Effector CD4-positive, alpha-beta T cell (primary cell): ENCODE results near the gene ARHGAP33.

Experiments
- DNase-seq: peaks from one replicate; pipeline ENCODE4 v3.0.0-alpha.2; 2020

ARHGAP33 gene

DNA sequence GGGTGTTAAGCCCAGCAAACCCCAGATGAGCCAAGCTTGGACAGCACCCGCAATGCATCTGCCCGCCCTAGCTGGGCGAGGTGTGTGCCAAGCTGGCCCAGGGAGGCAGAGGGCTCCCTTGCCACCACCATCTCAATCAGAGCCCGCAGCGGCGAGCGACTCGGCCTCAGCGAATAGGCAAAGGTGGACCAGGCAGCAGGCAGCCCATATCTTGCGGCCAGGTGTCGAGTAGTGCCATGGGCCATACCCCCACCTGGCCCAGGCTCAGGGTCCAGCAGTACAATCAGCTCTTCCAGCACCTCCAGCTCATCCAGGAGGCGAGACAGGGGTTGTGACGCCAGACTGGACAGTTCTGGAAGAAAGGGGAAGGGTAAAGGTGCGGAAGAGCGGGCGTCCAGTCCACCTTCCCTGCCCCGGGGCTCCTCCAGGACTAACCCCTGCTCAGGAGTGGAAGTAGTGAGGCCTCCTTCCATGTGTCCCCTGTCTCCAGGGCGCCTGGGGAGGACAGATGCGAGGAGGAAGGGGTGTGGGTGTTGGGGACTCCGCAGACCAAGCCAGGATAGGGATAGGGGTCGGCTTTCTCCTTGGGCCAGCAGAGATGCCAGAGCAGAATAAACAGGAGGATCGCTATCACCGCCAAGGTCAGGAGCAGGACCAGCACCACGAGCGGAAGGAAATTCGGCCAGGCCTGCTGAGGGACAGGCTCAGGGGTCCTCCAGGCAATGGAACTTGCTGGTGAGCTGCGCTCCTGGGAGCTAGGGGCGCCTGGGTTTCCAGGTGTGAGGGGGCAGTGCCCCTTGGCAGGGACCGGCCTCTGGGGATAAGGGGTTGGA is 35.9 kb upstream of the ARHGAP33 start:
- no peak for DNase-seq

DNA sequence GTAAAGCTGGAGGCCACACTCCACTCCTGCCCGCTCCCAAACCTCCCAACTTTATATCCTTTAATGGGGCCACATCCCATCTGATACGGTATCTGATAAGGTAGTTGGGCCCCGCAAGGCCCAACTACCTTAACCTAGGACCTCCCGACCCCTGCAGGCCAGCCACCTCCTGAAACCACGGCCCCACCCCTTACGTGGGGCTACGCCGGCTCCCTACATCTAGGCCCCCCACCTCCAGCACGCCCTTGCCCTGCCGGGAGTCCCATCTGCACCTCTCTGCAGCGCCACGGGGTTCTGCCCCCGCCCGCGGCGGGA is 35.3 kb upstream of the ARHGAP33 start:
- DNase-seq, result no peak

DNA sequence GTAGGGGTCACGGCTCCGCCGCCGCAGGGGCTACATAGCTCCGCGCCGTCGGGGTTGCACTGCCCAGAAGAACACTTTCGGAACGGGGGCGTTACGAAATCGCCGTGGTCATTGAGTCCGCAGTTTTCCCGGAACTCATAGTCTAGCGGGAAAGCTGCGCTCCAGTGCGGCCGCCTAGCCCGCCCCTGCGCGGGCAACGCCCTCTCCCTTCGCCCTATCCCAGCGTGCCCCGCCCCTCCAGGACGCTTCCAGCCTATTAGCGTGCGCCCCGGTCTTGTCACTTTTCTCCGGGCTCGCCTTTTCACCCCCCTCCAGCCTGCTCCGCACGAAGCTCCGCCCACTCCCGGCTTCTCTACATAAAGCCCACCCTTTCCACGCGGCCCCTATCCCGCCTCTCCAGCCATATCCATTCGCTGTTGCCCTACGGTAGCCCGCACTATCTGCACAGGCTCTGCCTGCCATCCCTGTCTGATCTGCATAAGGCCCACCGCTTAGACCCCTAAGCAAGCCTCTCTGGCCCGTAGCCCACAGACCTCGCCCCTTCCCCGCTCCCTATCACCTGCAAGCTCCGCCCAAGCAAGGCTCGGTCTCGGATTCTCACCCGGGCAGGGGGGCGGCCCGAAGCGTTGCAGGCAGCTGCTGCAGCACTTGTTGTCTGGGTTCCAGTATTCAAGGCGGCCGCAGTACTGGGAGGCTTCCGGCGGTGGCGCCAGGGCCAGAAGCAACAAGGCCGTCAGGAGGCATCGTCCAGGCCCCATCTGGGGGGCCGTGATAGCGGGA is 34.8 kb upstream of the ARHGAP33 start:
- DNase-seq, result peak; percentile 94

DNA sequence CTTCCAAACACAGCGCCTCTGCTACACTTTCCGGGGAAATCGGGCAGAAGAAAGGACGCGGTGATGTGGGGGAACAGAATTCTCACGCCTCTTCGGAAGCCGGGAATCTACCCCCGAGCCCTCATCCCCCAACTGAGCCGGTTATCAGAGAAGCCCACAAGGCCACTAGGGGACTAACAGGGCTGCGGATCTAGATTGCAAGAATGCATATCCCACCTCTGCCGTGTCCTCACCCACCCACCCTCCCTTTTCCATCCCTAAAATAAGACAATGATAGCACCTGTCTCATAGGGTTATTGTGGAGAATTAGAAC is 34.2 kb upstream of the ARHGAP33 start:
- DNase-seq, result no peak

DNA sequence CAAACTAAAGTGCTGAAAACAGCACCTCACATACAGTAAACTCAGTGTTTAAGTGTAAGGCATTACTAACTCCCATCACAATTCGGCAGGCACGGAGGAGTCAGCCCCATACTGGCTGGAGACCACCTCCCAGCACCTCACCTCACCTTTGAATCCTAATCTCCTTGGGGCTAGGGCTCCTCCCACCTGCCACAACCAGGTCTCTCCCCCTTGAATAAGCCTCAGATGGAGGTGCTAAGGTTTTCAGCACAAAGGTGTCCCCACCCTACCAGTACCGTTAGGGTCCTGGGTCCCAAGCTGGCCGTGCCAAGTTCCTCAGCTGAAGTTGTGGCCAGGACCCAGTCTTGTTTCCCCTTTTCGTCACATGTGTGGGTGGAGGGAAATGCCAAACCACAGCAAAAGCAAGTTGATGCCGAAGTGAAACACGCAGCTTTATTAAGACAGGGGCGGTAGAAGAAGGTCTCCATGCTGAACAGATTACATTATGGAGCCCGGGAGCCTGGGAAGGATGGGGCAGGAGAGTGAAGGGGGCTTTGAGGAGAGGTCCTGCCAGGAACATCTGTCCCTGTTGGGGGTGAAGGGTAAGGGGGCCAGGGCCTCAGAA is 33.1 kb upstream of the ARHGAP33 start, which contains the start of gene IGFLR1:
IGFLR1 (minus strand) TSS at position 332 of the 604 bp plus-strand sequence. CDS start 1,272 bp downstream, outside the sequence.
- peak; percentile 44 for DNase-seq

DNA sequence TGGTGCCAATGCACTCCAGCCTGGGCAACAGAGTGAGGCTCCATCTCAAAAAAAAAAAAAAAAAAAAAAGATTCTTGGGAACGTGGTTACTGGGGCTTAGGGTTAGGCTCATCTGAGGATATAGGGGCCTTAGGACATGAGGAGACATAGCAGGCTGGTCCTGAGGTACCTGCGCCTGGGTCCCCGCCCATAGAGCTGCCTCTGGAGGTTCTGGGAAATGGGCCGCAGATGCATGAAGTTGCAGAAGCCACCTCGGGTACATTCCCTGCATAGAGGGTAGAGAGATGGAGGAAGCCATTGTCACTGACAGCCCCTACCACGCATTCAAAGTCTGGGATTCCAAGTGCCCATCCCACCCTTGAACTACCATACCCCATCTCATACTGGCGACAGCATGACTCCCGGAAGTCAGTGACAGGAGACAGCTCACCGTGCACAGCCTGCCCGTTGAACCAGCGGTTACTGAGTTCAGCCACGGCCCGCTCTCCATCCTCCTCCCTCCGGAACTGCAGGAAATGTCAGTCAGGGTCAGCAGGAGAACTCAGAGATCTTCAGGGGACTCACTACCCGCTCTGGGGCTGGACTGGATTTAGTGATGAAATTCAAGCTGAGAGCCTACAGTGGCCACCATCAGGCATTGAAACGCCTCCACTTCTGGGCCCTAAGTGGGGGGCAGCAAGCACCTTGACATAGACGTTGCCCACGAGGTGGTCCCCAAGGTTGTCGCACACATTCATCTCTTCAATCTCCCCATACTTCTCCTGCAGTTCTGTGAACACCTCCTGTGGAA is 31.5 kb upstream of the ARHGAP33 start:
- DNase-seq, result no peak

DNA sequence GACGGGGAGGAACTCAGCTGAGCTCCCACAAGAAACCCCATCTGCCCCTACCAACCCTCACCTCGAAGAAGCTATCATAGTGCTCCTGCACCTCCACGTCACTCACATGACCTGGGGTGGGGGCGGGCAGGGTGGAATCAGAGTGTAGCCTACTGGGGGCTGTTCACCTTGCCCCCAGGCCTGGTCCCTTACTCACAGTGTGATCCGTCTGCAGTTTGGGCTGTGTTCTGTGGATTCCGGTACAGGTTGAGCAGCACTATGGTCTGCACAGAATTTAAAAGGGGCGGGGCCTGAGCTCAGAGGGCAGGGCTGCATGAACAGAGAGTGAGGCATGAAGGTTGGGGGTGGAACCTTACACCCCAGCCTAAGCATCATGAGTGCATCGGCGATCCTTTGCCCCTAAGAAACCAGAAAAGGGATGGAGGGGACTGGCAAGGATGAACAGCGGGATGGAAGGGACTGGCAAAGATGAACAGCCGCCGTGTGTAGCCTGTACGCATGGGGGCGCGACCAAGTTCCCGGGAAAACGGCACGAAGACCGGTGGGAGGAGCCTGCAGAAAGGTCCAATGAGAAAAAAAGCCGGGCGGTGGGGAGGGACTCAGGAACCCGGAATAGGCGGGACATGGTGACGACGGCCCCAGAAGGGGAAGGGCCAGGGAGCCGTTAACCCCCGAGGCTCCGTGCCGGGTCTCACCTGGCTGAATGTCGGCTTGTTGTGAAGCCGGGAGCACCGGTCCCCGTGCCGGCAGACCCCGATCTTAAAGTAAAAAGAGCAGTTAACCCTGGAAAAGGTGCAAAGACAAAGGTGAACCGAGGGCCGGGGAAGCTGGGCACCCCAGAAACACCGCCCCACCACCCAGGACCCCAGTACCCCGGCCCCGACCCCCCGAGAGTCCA is 30.7 kb upstream of the ARHGAP33 start:
- peak; percentile 90 for DNase-seq

DNA sequence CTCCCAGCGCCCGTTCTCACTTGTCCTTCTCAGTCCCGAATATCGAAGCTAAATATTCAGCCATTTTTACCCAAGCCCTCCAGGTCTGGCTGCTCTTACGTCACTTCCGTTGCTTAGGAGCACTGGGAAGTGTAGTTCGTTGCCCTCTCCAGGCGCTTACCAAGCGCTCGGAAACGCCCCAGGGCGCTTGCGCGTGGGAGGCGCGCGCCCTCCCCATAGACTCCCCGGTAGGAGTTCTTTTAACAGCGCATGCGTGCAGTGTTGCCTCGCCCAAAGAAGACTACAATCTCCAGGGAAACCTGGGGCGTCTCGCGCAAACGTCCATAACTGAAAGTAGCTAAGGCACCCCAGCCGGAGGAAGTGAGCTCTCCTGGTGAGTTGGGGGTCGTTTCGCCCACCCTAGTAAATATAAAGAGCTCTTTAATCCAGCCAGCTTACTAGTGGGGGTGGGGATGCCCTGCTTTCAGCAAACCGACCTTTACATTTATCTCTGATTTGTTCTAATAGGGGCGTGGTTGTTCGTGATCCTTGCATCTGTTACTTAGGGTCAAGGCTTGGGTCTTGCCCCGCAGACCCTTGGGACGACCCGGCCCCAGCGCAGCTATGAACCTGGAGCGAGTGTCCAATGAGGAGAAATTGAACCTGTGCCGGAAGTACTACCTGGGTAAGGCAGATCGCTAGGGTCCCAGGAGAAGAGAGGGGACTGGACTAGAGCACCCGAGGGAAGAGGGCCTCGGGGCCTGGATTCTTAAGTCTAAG is 29.9 kb upstream of the ARHGAP33 start, which contains the start of the genes PSENEN and U2AF1L4:
PSENEN (plus strand) TSS at position 324 of the 759 bp plus-strand sequence; CDS start at position 604, 280 bp downstream.
U2AF1L4 (minus strand) TSS at position 91 of the 759 bp plus-strand sequence; CDS start at position 64, 27 bp downstream.
- DNase-seq, result peak; percentile 93

DNA sequence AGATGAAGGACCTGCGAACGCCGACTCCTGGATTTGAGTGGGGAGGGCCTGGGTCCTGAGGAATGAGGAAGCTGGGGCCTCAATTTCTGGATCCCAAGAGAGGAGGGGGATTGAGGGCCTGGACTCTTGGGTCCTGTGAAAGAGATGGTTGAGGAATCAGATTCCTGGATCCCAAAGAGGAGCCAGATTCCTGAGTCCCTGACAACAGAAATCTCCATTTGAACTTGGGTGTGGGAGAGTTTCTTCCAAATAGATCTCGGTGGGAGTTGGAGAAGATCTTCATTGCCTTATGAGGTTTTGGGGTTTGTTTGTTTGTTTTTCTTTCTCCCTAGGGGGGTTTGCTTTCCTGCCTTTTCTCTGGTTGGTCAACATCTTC is 29.3 kb upstream of the ARHGAP33 start:
- no peak for DNase-seq

DNA sequence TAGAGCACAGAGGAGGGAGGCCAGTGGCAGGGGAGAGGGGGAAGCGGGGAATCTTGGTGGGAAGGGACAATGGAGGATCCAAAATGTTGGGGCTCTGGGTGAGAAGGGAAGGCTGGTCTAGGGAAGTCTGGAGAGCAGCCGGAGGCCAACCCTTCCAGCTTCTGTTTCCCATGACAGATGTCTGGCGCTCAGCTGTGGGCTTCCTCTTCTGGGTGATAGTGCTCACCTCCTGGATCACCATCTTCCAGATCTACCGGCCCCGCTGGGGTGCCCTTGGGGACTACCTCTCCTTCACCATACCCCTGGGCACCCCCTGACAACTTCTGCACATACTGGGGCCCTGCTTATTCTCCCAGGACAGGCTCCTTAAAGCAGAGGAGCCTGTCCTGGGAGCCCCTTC is 28.8 kb upstream of the ARHGAP33 start:
- no peak for DNase-seq

DNA sequence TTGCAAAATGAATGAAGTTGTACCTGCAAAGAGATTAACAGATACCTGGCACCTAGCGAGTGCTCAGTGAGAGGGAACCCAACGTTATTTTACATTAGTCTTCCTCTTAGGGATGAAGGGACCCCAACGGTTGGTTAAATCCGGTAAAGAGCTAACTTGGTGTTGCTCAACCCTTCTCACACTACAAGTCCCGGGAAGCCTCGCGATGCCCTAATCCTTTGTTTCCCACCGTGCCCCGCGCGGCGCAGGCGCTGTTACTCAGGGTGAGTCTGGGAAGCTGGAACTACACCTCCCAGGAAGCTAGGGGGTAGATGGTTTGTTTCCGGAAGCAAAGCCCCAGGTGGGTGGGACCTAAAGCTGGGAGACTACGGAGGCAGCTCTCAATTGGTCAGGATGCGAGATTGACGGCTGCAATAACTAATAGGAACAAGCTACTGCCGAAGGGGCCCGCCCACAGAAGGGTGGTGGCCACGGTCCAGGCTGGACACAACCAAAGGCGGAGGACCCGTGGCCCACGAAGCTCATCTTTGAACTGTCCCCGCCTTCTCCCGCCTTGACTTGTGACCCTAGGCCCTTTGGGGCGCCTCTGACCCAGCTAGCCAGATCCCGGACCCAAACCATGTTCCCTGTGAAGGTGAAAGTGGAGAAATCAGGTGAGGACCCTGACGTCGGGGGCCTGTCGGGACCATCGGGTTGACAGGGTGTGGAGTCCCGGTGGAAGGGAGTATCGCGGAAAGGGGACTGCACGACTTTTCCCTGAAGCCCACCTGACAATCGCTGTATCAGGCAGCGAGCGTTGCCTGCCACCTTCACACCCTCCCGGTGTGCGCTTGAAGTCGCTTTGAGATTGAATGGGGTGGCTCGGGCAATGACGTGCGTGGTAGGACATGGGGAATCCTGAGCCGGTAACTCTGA is 27.0 kb upstream of the ARHGAP33 start, which contains the start of gene LIN37:
LIN37 (plus strand) TSS at position 471 of the 915 bp plus-strand sequence; CDS start at position 620, 149 bp downstream.
- DNase-seq, result peak; percentile 99

DNA sequence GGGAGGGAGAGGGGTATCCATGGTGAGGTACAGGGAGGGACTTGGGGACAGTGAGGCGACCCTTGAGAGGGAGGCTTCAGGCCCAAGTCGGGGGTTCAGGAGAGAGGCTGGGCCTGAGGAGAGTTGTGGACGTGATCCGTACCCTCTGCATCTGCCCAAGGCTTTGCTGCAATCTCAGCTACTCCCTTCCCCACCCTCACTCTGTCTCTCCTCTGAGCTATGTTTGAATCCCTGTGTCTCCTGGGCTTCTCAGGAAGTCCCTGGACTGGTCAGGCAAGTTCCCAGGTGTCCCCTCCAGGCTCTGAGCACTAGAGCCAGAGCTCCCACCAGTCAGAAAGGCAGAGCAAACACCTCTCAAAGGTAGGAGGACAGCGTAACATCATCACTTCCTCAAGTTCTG is 25.2 kb upstream of the ARHGAP33 start:
- DNase-seq, result no peak

DNA sequence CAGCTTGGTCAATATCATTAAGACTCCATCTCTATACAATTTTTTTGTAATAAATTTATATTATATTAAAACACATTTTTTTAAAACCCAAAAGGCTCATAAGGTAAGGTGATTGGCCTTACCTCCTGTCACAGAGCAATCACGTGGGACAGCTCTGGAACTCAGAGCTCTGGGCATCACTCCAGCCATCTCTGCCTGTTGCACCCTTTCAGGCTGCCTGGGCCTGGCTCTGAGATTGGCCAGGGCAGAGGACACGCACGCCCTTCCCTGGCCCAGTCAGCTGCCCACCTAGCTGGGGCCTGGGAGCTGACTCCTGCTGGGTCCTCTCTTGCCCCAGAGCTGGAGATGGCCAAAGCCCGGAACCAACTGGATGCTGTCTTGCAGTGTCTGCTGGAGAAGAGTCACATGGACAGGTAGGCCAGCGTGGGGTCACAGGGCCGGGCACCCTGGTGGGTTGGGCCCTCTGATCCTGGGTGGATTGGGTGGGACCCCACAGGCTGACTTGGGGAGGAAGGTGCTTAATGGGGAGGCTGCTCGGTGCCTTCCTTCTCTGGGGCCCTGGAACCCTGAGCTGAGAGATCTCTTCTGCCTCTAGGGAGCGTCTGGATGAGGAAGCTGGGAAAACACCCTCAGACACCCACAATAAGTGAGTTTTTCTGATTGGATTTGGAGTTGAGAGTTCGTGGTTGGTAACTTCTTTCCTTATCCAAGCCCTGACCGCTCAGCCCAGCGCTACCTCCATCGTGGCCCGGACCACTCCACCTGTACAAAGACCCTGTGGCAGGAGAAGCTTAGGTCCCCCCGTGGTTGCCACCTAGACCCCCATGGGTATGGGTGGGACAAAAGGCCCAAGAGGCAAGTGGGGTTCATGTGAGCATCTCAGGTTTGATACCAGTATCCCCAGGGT is 23.3 kb upstream of the ARHGAP33 start:
- no peak for DNase-seq

DNA sequence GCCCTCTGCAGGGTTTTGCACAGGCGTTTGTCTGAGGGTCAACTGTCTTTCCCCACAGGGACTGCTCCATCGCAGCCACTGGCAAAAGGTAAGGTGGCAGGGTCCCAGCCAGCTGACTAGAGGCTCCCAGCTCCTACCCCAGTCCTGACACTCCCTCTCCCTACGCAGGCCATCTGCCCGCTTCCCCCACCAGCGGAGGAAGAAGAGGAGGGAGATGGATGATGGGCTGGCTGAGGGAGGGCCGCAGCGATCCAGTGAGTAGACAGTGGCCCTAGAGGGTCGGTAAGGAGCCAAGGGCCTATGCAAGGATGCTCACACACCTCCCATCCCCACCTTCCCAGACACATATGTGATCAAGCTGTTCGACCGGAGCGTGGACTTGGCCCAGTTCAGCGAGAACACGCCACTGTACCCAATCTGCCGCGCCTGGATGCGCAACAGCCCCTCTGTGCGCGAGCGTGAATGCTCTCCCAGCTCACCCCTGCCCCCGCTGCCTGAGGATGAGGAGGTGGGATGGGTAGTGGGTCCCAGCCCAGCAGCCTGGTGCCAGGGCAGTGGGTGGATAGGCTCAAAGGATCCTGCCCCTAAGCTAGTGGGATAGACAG is 22.5 kb upstream of the ARHGAP33 start:
- no peak for DNase-seq

DNA sequence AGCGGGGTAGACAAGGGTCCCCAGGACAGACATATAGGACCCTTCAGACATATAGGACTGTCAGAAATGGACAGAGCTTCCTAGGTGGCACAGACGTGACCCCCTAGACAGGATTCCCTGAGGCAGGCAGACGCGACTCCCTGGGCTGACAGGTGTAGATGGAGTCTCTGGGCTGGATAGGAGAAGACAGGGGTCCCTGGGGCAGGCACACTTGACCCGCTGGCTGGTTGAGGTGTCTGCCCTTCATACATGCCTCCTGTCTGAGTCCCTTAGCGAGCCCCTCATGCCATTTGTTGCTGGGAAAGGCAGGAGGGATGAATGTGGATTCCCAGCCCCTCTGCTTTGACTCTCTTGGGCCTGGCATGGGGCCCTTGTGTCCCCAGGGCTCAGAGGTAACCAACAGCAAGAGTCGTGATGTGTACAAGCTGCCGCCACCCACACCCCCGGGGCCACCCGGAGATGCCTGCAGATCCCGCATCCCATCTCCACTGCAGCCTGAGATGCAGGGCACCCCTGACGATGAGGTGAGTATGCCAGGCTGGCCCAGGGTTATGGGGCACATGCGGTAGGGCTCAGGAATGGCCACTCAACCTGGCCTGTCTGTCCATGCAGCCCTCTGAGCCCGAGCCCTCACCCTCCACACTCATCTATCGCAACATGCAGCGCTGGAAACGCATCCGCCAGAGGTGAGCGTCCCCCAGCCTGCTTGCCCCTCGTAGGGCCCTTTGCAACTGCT is 21.6 kb upstream of the ARHGAP33 start:
- no peak for DNase-seq

DNA sequence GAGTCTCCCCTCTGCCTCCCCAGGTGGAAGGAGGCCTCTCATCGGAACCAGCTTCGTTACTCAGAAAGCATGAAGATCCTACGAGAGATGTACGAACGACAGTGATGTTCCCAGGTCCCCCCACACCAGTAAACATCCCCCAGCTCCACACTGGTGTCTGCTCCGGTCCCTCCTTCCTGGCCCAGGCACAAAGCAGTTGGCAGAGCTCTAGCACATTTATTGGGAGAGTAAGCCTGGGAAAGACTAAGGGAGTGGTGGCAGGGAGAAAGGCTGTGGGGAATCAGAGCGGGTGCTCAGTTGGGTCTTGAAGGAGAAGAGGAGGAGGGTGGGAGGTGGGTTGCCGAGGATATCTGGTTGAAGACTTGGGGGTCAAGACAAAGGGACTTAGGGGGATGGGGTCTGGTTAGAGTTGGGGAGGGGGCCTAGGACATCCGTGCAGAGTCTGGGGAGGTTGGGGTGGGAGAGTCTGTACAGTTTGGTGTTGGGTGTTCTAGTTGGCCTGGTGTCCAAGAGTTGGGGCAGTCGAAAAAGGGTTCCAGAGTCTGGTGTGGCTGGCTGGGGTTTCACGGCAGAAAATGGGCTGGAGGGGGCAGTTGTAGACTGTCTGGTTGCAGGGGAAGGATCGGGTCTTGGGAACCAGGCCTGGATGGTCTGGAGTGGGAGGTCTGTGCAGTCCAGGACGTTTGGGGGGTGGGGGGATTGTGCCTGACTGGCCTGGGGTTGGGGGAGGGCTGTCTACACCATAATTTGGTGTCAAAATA is 20.8 kb upstream of the ARHGAP33 start:
- no peak for DNase-seq

DNA sequence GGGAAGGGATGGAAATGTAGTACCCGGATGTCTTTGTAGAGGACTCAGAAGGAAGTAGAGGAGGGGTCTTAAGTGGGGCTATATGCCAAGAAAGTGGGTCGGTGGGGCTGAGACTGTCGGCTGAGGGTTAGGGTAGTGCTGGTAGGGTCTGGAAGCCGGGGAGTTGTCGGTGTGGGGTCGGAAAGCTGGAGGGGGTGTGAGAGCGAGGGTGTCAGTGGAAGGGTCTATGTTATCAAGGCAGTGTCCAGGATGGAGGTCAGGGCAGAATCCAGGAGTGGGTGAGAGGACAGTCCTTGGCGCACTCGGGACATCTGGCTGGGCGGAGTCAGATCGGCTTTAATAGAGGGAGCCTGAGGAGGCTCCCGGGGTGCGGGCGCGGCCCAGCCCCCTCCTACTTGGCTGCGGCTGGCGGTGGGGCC is 20.2 kb upstream of the ARHGAP33 start:
- no peak for DNase-seq
